ENCODE measurements around the gene NPPA. TPM values are rescaled to one million over a fixed set of nuclear protein-coding genes. Genes with fewer than 3 reads are reported as not detected.
"Not testable (repeated sequence)": the region's sequence is repeated elsewhere in the genome, so short reads cannot be mapped to it uniquely, and the experiment has no call there.

NPPA gene
- total RNA-seq: not detected in 2 replicates
- long read RNA-seq: 0 reads

DNA sequence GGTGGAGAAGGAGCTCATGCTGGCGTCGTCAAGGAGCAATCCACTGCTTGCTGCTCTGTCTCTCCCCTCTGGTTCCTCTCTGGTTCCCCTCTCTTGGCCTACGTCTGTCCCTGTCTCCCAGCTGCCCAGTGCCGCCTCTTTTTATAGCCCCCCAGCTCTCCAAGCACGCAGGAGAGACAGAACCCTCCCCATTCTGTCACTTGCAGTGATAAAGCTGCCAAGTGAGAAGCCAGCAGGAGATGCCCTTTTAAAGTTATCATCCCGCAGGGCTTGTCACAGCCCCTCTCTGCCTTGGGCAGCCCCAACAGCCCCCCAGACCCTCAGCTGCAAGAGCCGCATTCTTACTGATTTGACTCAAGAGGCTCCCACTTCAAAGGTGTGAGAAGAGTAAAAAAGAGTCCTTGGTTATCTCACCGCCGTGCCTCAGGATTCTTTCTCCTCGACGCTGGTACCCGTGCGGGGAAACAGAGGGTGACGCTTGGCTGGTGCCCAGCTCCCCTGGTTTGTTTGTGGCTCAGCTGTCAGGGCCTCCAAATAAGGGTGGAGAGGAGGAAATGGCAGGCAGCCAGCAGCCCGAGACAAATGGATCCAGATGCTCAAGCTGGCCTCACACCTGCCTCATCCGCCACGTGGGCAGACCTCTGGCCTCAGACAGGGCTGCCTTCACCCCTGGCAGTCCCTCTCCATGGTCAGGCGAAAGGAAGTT lies at the start of gene NPPA:
NPPA (minus strand) TSS at position 117 of the 706 bp plus-strand sequence; CDS start at position 18, 99 bp downstream.
- no peak within 1 kb of the TSS for H3K27ac Mint-ChIP-seq (ENCODE audit: unreplicated experiment)
- TF ChIP-seq, protein P1, sequence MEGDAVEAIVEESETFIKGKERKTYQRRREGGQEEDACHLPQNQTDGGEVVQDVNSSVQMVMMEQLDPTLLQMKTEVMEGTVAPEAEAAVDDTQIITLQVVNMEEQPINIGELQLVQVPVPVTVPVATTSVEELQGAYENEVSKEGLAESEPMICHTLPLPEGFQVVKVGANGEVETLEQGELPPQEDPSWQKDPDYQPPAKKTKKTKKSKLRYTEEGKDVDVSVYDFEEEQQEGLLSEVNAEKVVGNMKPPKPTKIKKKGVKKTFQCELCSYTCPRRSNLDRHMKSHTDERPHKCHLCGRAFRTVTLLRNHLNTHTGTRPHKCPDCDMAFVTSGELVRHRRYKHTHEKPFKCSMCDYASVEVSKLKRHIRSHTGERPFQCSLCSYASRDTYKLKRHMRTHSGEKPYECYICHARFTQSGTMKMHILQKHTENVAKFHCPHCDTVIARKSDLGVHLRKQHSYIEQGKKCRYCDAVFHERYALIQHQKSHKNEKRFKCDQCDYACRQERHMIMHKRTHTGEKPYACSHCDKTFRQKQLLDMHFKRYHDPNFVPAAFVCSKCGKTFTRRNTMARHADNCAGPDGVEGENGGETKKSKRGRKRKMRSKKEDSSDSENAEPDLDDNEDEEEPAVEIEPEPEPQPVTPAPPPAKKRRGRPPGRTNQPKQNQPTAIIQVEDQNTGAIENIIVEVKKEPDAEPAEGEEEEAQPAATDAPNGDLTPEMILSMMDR (conservative IDR thresholded peaks at IDR 0.05): no peak
- DNase-seq (ENCODE audit: low read depth, low spot score): no peak

DNA sequence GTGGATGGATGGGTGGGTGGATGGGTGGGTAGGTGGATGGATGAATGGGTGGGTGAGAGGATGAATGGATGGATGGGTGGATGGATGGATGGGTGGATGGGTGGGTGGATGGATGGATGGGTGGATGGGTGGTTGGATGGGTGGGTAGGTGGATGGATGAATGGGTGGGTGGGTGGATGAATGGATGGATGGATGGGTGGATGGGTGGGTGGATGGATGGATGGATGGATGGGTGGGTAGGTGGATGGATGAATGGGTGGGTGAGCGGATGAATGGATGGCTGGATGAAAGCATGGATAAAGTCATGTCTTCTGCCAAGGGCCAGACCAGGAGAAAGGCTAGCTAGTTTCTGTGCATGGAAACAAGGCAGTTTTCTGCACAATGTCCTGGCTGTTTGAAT lies 46.9 kb upstream of the NPPA start:
- not testable (repeated sequence) for H3K9me3 Mint-ChIP-seq; H3K4me3 Mint-ChIP-seq; H3K4me1 Mint-ChIP-seq; H3K27ac Mint-ChIP-seq (ENCODE audit: unreplicated experiment); H3K36me3 Mint-ChIP-seq (ENCODE audit: low read depth); DNase-seq (ENCODE audit: low read depth, low spot score)
- peaks cover 40% of the 10 kb centered on the region for H3K27me3 Mint-ChIP-seq (ENCODE audit: low read depth)

More for the DNA sequence above, at the start of gene NPPA:
- no peaks in the 10 kb centered on the region for H3K9me3 Mint-ChIP-seq
- H3K4me3 Mint-ChIP-seq: no peak within 1 kb of the TSS
- peaks cover 2% of the 10 kb centered on the region for H3K4me1 Mint-ChIP-seq
- peaks cover 10% of the 10 kb centered on the region for H3K36me3 Mint-ChIP-seq (ENCODE audit: low read depth)
- peaks cover 7% of the 10 kb centered on the region for H3K27me3 Mint-ChIP-seq (ENCODE audit: low read depth)

DNA sequence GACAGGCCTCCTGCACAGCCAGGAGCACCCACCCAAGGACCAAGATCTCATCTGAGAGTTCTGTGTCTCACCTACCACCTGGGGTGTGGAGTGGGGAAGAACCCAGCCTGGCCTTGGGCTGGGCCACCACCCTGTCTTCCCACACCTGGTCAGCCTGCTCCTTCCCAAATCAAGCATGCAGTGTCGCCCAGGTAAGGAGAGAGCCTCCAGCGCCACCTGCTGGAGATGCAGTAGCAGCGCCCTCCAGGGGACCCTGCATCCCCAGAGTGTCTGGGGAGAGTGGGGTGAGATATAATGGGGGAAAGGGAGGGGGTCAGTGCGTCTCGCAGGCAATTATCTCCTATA lies 46.3 kb upstream of the NPPA start:
- TF ChIP-seq, protein P1 (conservative IDR thresholded peaks at IDR 0.05): peak; percentile 84
- DNase-seq (ENCODE audit: low read depth, low spot score): peak; percentile 60
- H3K27ac Mint-ChIP-seq (ENCODE audit: unreplicated experiment): no peak overlapping the region
- no peaks in the 10 kb centered on the region for H3K36me3 Mint-ChIP-seq (ENCODE audit: low read depth)
- no peaks in the 10 kb centered on the region for H3K9me3 Mint-ChIP-seq
- H3K4me3 Mint-ChIP-seq: no peak overlapping the region
- H3K4me1 Mint-ChIP-seq: no peaks in the 10 kb centered on the region
- H3K27me3 Mint-ChIP-seq (ENCODE audit: low read depth): peaks cover 34% of the 10 kb centered on the region

DNA sequence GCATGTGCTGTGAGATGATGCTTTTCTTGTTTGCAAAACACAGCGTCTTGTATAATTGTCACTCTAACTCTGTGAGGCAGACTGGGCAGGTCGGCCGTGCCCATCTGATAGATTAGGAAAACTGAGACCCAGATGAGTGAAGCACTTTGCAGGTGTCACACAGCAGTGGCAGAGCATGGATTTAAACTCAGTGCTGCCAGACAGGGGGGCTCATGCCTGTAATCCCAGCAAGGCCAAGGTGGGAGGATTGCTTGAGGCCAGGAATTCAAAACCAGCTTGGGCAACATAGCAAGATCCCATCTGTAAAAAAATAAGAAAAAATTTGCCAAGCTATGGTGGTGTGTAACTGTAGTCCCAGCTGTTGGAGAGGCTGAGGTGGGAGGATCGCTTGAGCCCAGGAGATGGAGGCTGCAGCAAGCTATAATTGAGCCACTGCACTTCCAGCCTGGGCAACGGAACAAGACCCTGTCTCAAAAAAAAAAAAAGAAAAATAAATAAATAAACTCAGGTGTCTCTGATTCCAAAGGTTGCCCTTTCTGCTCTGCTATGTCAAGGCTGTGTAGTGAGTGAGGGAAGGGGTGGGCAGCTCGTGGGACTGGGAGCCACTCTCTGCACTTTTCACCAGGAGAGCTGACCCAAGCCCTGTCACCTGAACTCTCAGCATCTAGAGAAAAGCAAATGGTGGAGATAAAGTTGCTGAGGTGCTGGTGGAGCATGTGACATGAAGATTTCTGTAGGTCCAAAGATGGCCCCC lies 44.0 kb upstream of the NPPA start:
- no peaks in the 10 kb centered on the region for H3K36me3 Mint-ChIP-seq (ENCODE audit: low read depth)
- H3K9me3 Mint-ChIP-seq: no peaks in the 10 kb centered on the region
- no peak overlapping the region for H3K4me3 Mint-ChIP-seq
- peaks cover 14% of the 10 kb centered on the region for H3K27me3 Mint-ChIP-seq (ENCODE audit: low read depth)
- DNase-seq (ENCODE audit: low read depth, low spot score): no peak
- no peaks in the 10 kb centered on the region for H3K4me1 Mint-ChIP-seq
- TF ChIP-seq, protein P1 (conservative IDR thresholded peaks at IDR 0.05): no peak
- H3K27ac Mint-ChIP-seq (ENCODE audit: unreplicated experiment): no peak overlapping the region

DNA sequence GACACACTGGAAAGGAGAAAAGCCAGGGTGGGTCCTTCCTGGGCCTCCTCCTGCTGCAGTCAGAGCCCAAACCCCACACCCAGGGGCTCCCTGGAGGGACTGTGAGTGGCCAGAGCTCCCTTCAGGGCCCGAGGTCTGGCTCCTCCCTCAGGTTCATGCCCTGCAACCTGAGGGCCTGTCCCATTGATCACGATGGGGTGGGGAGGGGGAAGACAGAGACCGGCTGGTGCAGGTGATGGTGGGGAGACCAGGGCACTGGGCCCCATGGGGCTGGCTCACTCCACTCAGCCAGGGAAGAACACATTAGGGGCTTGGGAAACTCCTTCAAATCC lies 41.3 kb upstream of the NPPA start:
- TF ChIP-seq, protein P1 (conservative IDR thresholded peaks at IDR 0.05): no peak
- DNase-seq (ENCODE audit: low read depth, low spot score): no peak
- H3K36me3 Mint-ChIP-seq (ENCODE audit: low read depth): no peaks in the 10 kb centered on the region
- H3K9me3 Mint-ChIP-seq: no peaks in the 10 kb centered on the region
- no peaks in the 10 kb centered on the region for H3K4me1 Mint-ChIP-seq
- no peak overlapping the region for H3K27ac Mint-ChIP-seq (ENCODE audit: unreplicated experiment)
- H3K27me3 Mint-ChIP-seq (ENCODE audit: low read depth): peaks cover 8% of the 10 kb centered on the region
- no peak overlapping the region for H3K4me3 Mint-ChIP-seq
